Adrenal gland (tissue), 5 donors: ENCODE results near the gene WDSUB1.

Source experiments
- POLR2A ChIP-seq, 2 donors: fragments of 450-650 bp; IDR thresholded peaks; one replicate each; pipeline ENCODE4 v1.6.1; 2017; ENCODE audit warnings: antibody characterized with exemption in 2 of 2, mild to moderate bottlenecking in 2 of 2, moderate library complexity in 1 of 2
- TF ChIP-seq, protein P1 (sequence below), 6 experiments: fragments of 450-650 bp in 4 of 6; fragments of 200-600 bp in 2 of 6; sonication (generic) in 1 of 6; IDR thresholded peaks; 1 replicate in 5 of 6; 2 replicates in 1 of 6; pipeline versions ENCODE4 v1.5.1 to v1.8.0; 2016 to 2021; ENCODE audit warnings: antibody characterized with exemption in 6 of 6, mild to moderate bottlenecking in 2 of 6, moderate library complexity in 1 of 6
- donor health status: DM: no; HTN: no; CAD: no.

DNA sequence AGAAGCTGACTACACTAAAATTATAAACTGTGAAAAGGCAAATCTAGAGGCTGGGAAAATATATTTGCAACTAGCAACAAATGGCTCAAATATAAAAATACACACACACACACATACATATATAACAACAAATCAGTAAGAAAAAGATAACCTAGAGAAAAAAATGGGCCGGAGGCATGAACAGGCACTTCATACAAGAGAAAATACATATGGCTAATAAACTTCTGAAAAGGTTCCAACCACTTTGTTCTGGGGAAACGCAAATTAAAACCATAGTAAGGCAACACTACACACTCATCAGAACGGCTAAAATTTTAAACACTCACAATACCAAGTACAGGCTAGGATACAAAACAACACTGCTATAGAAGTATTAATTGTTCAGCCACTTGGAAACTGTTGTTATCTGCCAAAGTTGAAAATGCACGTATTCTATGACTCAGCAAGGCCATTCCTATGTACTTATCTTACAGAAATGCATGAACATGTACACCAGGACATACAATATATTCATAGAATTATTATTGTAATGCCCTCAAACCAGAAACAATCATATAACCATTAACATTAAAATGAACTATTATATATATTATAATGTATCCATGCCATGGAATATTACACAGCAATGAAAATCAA is 15.6 kb downstream of the WDSUB1 start:
- TF ChIP-seq, protein P1, sequence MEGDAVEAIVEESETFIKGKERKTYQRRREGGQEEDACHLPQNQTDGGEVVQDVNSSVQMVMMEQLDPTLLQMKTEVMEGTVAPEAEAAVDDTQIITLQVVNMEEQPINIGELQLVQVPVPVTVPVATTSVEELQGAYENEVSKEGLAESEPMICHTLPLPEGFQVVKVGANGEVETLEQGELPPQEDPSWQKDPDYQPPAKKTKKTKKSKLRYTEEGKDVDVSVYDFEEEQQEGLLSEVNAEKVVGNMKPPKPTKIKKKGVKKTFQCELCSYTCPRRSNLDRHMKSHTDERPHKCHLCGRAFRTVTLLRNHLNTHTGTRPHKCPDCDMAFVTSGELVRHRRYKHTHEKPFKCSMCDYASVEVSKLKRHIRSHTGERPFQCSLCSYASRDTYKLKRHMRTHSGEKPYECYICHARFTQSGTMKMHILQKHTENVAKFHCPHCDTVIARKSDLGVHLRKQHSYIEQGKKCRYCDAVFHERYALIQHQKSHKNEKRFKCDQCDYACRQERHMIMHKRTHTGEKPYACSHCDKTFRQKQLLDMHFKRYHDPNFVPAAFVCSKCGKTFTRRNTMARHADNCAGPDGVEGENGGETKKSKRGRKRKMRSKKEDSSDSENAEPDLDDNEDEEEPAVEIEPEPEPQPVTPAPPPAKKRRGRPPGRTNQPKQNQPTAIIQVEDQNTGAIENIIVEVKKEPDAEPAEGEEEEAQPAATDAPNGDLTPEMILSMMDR (IDR thresholded peaks at IDR 0.05) = no peak
- TF ChIP-seq POLR2A (IDR thresholded peaks at IDR 0.05) = no peak
